Stimulated activated naive CD4-positive, alpha-beta T cell (primary cell): ENCODE results near the gene OR2M7.
"Not testable (repeated sequence)": the region's sequence is repeated elsewhere in the genome, so short reads cannot be mapped to it uniquely, and the experiment has no call there.

Source experiments
- DNase-seq, 6 experiments: peaks; one replicate each; lab custom pipeline; 2025; lab: John Stamatoyannopoulos, UW

The OR2M7 gene, protein sequence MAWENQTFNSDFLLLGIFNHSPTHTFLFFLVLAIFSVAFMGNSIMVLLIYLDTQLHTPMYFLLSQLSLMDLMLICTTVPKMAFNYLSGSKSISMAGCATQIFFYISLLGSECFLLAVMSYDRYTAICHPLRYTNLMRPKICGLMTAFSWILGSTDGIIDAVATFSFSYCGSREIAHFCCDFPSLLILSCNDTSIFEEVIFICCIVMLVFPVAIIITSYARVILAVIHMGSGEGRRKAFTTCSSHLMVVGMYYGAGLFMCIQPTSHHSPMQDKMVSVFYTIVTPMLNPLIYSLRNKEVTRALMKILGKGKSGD

GRCh38 chr1:248324468-248324867 is at the start of gene OR2M7:
TSS of gene OR2M7 (minus strand) at chr1:248324568. CDS start at chr1:248324568, 0 bp downstream.
- no peak for DNase-seq

DNA sequence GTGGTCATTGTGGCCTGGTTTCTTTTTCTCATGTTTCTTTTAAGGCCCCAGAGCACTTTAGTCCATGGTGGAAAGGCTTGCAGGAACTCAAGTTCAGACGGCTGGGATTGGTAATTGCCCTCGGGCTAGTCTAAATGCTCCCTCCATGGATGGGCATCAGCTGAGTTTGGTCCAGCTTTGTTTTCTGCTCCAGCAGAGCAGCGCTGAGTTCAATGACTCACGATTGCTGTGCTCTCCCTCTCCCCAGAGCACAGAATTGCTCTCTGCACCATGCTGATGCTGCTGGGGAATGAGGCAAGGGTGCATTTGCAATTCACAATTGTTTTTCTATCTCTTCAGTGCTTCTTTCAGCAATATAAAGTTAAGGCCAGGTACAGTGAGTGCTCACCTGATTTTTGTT is 49.4 kb upstream of the OR2M7 start:
- DNase-seq, result no peak

GRCh38 chr1:248372394-248372793 is 48.0 kb upstream of the OR2M7 start:
- DNase-seq, result peak in 1 of 6 experiments; percentile 14

DNA sequence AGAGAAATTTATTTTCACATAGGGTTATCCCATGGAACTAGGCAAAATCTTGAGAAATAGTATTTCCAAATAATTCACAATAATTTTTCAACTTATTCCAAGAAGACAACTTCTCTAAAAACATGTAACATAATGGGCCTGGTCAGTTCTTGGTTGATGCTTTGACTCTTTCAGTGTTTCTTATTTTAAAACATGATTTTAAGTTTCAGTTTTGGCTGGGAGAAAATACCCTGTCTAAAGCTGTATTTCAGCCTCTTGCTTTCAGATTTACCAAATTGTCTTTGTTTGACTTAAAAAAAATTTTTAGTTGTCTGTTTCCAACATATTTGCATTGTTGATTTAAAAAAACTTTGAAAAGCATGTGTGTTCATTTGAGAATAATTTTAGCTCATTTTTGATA is 42.2 kb upstream of the OR2M7 start:
- no peak for DNase-seq

DNA sequence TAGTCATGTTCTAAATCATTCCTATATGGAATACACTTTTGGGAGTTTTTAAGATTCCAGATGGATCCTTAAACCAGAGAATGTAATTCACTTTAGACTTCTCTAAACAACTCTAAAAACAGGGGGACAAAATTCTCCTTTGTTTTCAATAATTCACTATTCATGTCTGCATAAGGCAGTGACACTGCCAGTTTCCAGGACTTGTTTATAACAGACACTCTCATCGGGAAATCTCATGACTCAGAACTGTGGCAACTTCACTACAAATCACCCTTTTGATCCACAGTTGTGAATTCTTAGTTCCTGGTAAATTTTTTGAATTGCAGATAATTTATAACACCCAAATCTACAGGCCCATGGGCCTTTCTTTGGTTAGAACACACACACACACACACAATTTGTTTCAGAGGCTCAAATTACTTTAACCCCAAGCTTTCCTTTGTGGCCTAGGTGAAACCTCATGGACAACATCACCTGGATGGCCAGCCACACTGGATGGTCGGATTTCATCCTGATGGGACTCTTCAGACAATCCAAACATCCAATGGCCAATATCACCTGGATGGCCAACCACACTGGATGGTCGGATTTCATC is 36.9 kb upstream of the OR2M7 start, which contains the start of gene OR2T4:
TSS of gene OR2T4 (plus strand) at position 545 of the 595 bp plus-strand sequence. CDS start at position 545, 0 bp downstream.
- DNase-seq, result no peak

DNA sequence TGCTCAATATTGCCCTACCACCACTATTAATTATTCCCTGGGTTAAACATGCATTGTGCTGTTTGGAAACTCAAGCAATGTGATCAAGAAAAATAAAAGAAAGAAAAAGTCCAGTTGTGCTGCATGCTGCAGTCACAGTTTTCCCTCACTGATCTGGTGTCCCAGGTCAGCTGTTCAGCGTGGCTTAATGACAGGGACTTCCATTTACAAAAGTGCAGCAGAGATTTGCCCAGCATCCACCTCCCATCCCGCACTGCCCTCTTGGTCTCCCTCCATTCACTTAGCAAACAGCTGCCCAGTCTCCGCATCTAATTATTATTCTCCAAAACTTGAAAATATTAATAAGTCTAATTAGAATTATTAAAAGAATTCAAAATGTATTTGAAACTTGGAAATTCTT is 35.0 kb upstream of the OR2M7 start:
- no peak for DNase-seq

- no peak for DNase-seq
Measured at GRCh38 chr1:248348475-248348874, 24.1 kb upstream of the OR2M7 start, which contains the start of gene OR14C36. TSS of gene OR14C36 (plus strand) at chr1:248348775. CDS start at chr1:248348775, 0 bp downstream.

GRCh38 chr1:248343451-248343850 is 19.1 kb upstream of the OR2M7 start:
- DNase-seq, result no peak

DNA sequence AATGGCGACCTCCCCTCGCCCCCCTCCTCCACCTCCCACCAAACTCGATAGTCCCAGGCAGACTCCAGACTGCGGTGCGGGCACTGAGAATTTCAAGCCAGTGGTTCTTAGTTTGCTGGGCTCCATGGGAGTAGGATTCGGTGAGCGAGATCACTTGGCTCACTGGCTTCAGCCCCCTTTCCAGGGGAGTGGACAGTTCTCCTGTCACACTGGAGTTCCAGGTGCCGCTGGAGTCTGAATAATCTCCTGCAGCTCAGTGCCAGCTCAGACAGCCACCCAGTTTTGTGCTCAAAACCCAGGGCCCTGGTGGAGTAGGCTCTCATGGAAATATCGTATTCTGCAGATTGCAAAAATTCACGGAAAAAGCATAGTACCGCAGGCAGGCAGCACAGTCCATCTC is 7.6 kb downstream of the OR2M7 start:
- no peak for DNase-seq

DNA sequence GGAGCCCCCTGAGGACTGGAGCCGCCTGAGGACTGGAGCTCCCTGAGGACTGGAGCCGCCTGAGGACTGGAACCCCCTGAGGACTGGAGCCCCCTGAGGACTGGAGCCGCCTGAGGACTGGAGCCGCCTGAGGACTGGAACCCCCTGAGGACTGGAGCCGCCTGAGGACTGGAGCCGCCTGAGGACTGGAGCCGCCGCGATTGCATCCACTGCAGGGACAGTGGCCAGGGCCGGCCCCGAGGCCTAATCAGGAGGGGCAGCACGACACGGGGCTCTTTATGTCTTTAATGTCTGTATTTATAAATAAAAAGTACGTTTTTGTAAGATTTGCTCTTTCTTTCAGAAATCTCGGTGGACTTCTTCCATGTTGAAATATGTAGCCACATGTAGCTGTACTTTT is 17.6 kb downstream of the OR2M7 start:
- not testable (repeated sequence) for DNase-seq

- no peak for DNase-seq
Measured at GRCh38 chr1:248306103-248306502, 18.3 kb downstream of the OR2M7 start.

- DNase-seq, result not testable (repeated sequence)
Measured at GRCh38 chr1:248305672-248306071, 18.7 kb downstream of the OR2M7 start.

GRCh38 chr1:248303324-248303723 is 21.0 kb downstream of the OR2M7 start, which contains the start of gene OR2T12:
TSS of gene OR2T12 (minus strand) at chr1:248303424. CDS start at chr1:248295578, 7,846 bp downstream.
- DNase-seq, result no peak

DNA sequence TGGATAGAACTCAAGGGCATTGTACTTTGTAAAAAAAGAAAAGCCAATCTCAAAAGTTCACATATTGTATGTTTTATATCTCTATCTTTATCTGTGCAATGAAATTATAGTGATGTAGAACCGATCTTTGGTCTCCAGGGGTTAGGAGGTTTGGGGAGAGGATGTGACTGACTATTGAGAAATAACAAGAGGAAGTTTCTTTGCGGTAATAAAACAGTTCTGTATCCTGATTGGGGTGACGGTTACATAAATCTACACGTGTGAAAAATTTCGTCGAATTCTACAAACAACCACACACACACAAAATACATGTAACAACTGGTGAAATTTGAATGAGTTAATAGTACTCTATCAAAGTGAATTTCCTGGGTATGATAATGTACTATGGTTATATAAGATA is 36.0 kb downstream of the OR2M7 start:
- no peak for DNase-seq

DNA sequence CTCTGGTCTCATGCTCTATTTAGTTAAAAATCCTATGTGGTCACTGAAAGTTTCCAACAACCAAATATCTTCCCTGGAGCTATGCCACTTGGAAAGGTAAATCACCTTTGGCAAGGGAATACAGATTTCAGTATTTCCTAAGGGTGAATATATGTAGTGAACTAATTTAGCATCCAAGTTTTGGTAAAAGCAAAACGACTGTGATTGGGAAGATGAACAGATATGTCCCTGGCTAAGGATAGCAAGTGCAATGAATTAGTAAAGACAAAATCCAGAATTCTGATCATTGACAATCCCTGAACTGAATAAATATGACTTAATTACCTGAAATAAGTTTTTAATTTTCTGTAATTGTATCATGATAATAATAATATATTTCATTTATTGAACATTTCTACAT is 46.5 kb downstream of the OR2M7 start, which contains the start of gene OR2T33:
TSS of gene OR2T33 (minus strand) at position 101 of the 400 bp plus-strand sequence. CDS start 4,162 bp downstream, outside the sequence.
- no peak for DNase-seq
